Esophagus muscularis mucosa (tissue), 4 donors: ENCODE data around the gene ASB2. TPM values are rescaled to one million over a fixed set of nuclear protein-coding genes. Genes with fewer than 3 reads are reported as not detected.

Experiments used
- DNase-seq: peaks from one replicate; pipeline ENCODE4 v3.0.0-alpha.2; 2017; ENCODE audit errors: extremely low spot score
- H3K27ac ChIP-seq, 4 donors: fragments of 200-600 bp; sonication (generic); replicated peaks in 1 of 4; 1 replicate in 3 of 4; 2 replicates in 1 of 4; pipeline ENCODE4 v1.5.1; 2016 to 2019; ENCODE audit warnings: mild to moderate bottlenecking in 1 of 4
- H3K27me3 ChIP-seq, 4 donors: fragments of 200-600 bp; sonication (generic); one replicate each; pipeline versions ENCODE4 v1.5.1 to v1.6.0; 2016 to 2019
- H3K36me3 ChIP-seq, 4 donors: fragments of 200-600 bp; sonication (generic); one replicate each; pipeline ENCODE4 v1.5.1; 2016 to 2019
- H3K4me1 ChIP-seq, 4 donors: fragments of 200-600 bp; sonication (generic); one replicate each; pipeline ENCODE4 v1.5.1; 2016 to 2019
- H3K4me3 ChIP-seq, 4 donors: fragments of 200-600 bp; sonication (generic); 1 replicate in 2 of 4; 2 replicates in 2 of 4; pipeline ENCODE4 v1.5.1; 2016 to 2019; ENCODE audit warnings: mild to moderate bottlenecking in 4 of 4, moderate library complexity in 1 of 4
- H3K9me3 ChIP-seq, 4 donors: fragments of 200-600 bp; sonication (generic); 1 replicate in 3 of 4; 2 replicates in 1 of 4; pipeline ENCODE4 v1.5.1; 2016 to 2019
- EP300 ChIP-seq: sonication (generic); formaldehyde crosslinking; IDR thresholded peaks from one replicate; pipeline ENCODE4 v1.6.1; 2017; ENCODE audit warnings: antibody characterized with exemption
- POLR2A ChIP-seq: fragments of 450-650 bp; IDR thresholded peaks from one replicate; pipeline ENCODE4 v1.6.1; 2017; ENCODE audit warnings: antibody characterized with exemption, moderate library complexity, mild to moderate bottlenecking, low read depth
- POLR2AphosphoS5 ChIP-seq, 2 donors: sonication (generic); formaldehyde crosslinking; IDR thresholded peaks; one replicate each; pipeline ENCODE4 v1.6.1; 2017; ENCODE audit warnings: antibody characterized with exemption in 2 of 2
- WGBS: methylation state at CpG from one replicate; pipeline ENCODE4 v1.1.5; 2018; 5-methylcytosine and 5-hydroxymethylcytosine counted together
- intact Hi-C: fragments of 100-400 bp; cut with DNase I; formaldehyde crosslinking; loops from one replicate; pipeline ENCODE4 v1.15.1; 2023
- total RNA-seq, 4 donors: library from RNA; depleted of rRNA; stranded (reverse); fragments of >200 nt; gene quantifications; one replicate each; pipeline versions ENCODE4 v1.1.0 to v1.2.1, GENCODE V29; 2016
- TF ChIP-seq, protein P1 (sequence below), 3 experiments: fragments of 200-600 bp in 2 of 3; fragments of 450-650 bp in 1 of 3; sonication (generic) in 2 of 3; IDR thresholded peaks; one replicate each; pipeline ENCODE4 v1.5.1; 2017 to 2019; ENCODE audit warnings: antibody characterized with exemption in 3 of 3, mild to moderate bottlenecking in 2 of 3, moderate library complexity in 1 of 3

Gene ASB2
- total RNA-seq, 4 donors from 2014 or later: 53.5 to 164 (median 105) TPM

DNA sequence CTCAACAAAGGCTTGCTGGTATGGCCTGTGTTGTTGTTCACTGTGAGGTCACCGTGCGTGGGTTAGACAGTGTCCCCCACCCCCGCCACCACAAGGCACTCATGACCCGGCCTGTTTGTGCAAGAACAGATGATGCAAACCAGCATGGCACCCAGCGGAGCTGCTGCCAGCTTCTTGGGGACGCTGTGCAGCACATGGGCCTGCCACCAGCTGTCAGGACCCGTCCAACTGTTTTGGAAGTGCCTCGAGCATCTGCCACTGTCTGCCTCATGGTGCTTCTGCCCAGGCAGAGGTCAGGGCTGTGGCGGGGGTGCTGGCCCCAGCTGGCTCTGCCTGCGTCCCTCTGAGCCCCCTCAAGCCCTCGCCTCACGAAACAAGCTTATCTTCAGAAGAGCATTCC, 1.5 kb downstream of the ASB2 start:
- H3K27me3 ChIP-seq: no peaks in the 10 kb centered on the region
- H3K9me3 ChIP-seq: no peaks in the 10 kb centered on the region
- WGBS: 37% methylated on average over 2 of the region's 12 CpGs
- H3K36me3 ChIP-seq: no peaks in the 10 kb centered on the region
- H3K4me3 ChIP-seq: peak overlapping the region; percentile 44 to 66 (median 64)
- intact Hi-C loops: no loop called here
- TF ChIP-seq POLR2A (peak; percentile 42), EP300 (no peak), POLR2AphosphoS5 (IDR thresholded peaks at IDR 0.05) (no peak)
- TF ChIP-seq, protein P1, sequence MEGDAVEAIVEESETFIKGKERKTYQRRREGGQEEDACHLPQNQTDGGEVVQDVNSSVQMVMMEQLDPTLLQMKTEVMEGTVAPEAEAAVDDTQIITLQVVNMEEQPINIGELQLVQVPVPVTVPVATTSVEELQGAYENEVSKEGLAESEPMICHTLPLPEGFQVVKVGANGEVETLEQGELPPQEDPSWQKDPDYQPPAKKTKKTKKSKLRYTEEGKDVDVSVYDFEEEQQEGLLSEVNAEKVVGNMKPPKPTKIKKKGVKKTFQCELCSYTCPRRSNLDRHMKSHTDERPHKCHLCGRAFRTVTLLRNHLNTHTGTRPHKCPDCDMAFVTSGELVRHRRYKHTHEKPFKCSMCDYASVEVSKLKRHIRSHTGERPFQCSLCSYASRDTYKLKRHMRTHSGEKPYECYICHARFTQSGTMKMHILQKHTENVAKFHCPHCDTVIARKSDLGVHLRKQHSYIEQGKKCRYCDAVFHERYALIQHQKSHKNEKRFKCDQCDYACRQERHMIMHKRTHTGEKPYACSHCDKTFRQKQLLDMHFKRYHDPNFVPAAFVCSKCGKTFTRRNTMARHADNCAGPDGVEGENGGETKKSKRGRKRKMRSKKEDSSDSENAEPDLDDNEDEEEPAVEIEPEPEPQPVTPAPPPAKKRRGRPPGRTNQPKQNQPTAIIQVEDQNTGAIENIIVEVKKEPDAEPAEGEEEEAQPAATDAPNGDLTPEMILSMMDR (IDR thresholded peaks at IDR 0.05): no peak
- no peak for DNase-seq
- peak overlapping the region; percentile 89 to 95 (median 93) for H3K27ac ChIP-seq
- peaks cover 34 to 77% (median 72%) of the 10 kb centered on the region in 4 donors for H3K4me1 ChIP-seq

DNA sequence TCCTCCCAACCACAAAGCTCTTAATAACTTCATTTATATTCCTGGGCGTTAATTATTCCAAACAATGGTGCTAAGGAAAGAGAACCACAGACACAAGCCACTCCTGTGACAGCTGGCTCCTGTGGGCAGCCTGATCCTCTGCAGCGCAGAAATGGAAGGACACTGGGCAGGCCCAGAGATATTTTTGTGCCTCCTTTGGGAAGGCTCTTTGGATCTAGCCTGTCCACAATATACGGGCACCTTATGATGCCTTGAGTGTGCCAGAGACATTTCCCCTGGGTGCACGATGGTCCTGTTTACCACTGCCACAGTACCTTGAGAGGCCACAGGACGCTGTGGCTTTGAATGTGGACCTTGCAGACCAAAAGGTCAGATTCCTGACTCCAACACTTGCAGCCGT, 2.1 kb downstream of the ASB2 start:
- Histone ChIP-seq H3K27ac (peak overlapping the region; percentile 89 to 95 (median 93)), H3K4me1 (peaks cover 39 to 81% (median 74%) of the 10 kb centered on the region in 4 donors), H3K4me3 (peak overlapping the region; percentile 44 to 66 (median 64)), H3K27me3 (no peaks in the 10 kb centered on the region), H3K36me3 (no peaks in the 10 kb centered on the region), H3K9me3 (no peaks in the 10 kb centered on the region)
- WGBS: 47% methylated on average over 5 of the region's 6 CpGs
- TF ChIP-seq, protein P1 (IDR thresholded peaks at IDR 0.05): no peak
- TF ChIP-seq POLR2A: no peak
- TF ChIP-seq EP300: no peak
- TF ChIP-seq POLR2AphosphoS5 (IDR thresholded peaks at IDR 0.05): peak in 1 of 2 donors; percentile 27
- DNase-seq: no peak
- intact Hi-C loops: no loop called here

DNA sequence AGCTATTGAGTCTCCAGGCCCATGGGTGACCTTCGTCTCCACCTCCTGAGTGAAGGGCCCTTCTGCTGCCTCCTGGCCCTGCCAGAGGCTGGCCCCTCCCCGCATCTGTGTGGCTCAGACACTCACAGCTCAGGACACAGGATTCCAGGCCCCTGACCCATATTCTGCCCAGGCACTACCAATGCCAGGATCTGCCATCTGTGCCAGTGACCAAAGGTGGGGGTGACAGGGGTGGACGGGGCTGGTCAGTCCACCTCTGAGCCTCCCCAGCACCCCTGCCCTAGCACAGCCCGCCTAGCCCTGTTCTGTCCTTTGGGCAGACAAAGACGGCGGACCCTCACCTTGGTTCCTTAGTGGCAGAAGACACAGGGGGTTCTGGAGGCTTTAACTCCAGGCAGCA, 2.8 kb downstream of the ASB2 start:
- Histone ChIP-seq H3K4me1 (peaks cover 43 to 84% (median 76%) of the 10 kb centered on the region in 4 donors), H3K9me3 (no peaks in the 10 kb centered on the region), H3K27ac (peak overlapping the region; percentile 89 to 95 (median 93)), H3K36me3 (no peaks in the 10 kb centered on the region), H3K27me3 (no peaks in the 10 kb centered on the region), H3K4me3 (peak overlapping the region; percentile 44 to 66 (median 64))
- intact Hi-C loops: no loop called here
- WGBS: 41% methylated on average over 6 of the region's 6 CpGs
- TF ChIP-seq, protein P1 (IDR thresholded peaks at IDR 0.05): no peak
- TF ChIP-seq POLR2A: no peak
- no peak for TF ChIP-seq EP300
- TF ChIP-seq POLR2AphosphoS5 (IDR thresholded peaks at IDR 0.05): peak in 1 of 2 donors; percentile 38
- DNase-seq: no peak

DNA sequence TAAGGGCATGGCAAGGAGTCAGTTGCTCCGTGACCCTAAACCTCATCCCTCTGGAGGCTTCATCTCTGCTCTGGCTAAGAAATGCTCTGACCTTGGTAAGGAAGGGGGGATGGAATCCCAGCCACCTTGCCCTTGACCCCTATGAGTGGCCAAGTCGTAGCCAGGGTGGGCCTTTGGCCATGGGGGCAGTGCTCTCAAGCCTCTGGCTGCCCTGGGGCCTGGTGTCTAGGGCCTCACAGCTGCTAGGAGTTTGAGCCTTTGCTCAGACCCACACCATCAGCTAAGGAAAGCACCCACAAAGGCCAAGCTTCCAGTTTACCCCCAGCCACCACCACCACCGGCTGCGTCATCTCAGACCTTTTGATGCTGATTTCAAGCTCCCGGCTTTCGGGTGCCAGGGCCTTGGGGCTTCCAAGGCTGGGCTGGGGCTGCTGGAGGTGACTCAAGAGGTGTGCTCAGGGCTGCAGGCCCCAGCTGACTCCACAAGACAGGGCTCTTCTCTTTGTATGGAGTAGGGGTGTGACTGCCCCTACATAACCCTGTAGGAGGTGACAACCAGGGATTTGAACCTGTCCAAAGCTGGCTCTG, 3.7 kb downstream of the ASB2 start:
- peak overlapping the region; percentile 89 to 95 (median 93) for H3K27ac ChIP-seq
- TF ChIP-seq, protein P1 (IDR thresholded peaks at IDR 0.05): no peak
- TF ChIP-seq EP300 (no peak), POLR2A (no peak), POLR2AphosphoS5 (IDR thresholded peaks at IDR 0.05) (peak in 1 of 2 donors; percentile 32)
- peak overlapping the region; percentile 44 to 66 (median 64) for H3K4me3 ChIP-seq
- no peak for DNase-seq
- H3K36me3 ChIP-seq: no peaks in the 10 kb centered on the region
- intact Hi-C loops: no loop called here
- WGBS: 45% methylated on average over 2 of the region's 6 CpGs
- H3K4me1 ChIP-seq: peaks cover 38 to 87% (median 77%) of the 10 kb centered on the region in 4 donors
- H3K27me3 ChIP-seq: no peaks in the 10 kb centered on the region
- H3K9me3 ChIP-seq: no peaks in the 10 kb centered on the region
